Measurements from ENCODE around the gene PRRX1. TPM values are rescaled to one million over a fixed set of nuclear protein-coding genes. Genes with fewer than 3 reads are reported as not detected.

PRRX1 gene
- polyA plus RNA-seq, 3 donors: not detected

DNA sequence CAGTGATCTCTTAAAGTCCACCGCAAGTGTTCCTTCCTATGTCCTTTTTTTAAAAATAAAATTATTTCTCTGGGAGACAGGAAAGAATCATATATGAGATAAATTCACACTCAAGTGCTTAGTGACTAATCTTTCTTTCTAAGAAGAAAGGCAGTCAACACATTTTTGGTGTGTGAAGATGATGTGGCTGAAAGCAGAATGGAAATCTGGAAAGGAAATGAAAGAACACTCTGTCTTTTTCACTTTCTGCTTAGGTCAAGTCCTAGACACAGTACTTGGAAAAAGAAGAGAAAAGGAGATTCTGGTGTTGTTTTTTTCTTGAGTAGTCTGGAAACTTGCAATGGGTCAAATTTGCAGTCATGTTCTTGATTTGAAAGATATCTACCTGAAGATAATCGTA lies 45.5 kb upstream of the PRRX1 start:
- no peak overlapping the region for H3K4me3 ChIP-seq (replicated peaks in 1 of 3; ENCODE audit: low read depth in 2 of 3, low read length in 3 of 3)
- H3K9me3 Mint-ChIP-seq: peaks cover 0 to 13% (median 9%) of the 10 kb centered on the region in 7 donors
- peaks cover 6 to 10% of the 10 kb centered on the region in 2 donors for H3K9me3 ChIP-seq (replicated peaks in 1 of 2; ENCODE audit: control insufficient read depth in 1 of 2, insufficient read depth in 1 of 2, low read length in 2 of 2)
- H3K4me1 Mint-ChIP-seq: no peaks in the 10 kb centered on the region
- H3K27ac Mint-ChIP-seq: no peak overlapping the region
- TF ChIP-seq, protein P1, sequence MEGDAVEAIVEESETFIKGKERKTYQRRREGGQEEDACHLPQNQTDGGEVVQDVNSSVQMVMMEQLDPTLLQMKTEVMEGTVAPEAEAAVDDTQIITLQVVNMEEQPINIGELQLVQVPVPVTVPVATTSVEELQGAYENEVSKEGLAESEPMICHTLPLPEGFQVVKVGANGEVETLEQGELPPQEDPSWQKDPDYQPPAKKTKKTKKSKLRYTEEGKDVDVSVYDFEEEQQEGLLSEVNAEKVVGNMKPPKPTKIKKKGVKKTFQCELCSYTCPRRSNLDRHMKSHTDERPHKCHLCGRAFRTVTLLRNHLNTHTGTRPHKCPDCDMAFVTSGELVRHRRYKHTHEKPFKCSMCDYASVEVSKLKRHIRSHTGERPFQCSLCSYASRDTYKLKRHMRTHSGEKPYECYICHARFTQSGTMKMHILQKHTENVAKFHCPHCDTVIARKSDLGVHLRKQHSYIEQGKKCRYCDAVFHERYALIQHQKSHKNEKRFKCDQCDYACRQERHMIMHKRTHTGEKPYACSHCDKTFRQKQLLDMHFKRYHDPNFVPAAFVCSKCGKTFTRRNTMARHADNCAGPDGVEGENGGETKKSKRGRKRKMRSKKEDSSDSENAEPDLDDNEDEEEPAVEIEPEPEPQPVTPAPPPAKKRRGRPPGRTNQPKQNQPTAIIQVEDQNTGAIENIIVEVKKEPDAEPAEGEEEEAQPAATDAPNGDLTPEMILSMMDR (IDR thresholded peaks at IDR 0.05): no peak
- H3K27me3 Mint-ChIP-seq (ENCODE audit: low read depth in 3 of 3): peaks cover 0 to 4% (median 2%) of the 10 kb centered on the region in 3 donors
- H3K36me3 ChIP-seq (replicated peaks in 1 of 2; ENCODE audit: control insufficient read depth in 1 of 2, insufficient read depth in 2 of 2, low read length in 2 of 2): no peaks in the 10 kb centered on the region
- no CpG with 5 or more reads among the region's 2 CpGs for WGBS (ENCODE audit: insufficient coverage)
- H3K36me3 Mint-ChIP-seq: no peaks in the 10 kb centered on the region
- H3K79me2 ChIP-seq (ENCODE audit: insufficient read depth, low read length): no peaks in the 10 kb centered on the region
- no peak for DNase-seq
- no peaks in the 10 kb centered on the region for H3K4me1 ChIP-seq (ENCODE audit: control insufficient read depth in 1 of 2, insufficient read depth in 2 of 2, low read length in 2 of 2)
- H3K27me3 ChIP-seq (ENCODE audit: control insufficient read depth in 2 of 2, insufficient read depth in 2 of 2, low read length in 2 of 2): no peaks in the 10 kb centered on the region
- H3K4me2 ChIP-seq (replicated peaks; ENCODE audit: extremely low read depth, low read length, poor library complexity, severe bottlenecking): no peak overlapping the region
- no peak overlapping the region for H2AFZ ChIP-seq (ENCODE audit: insufficient read depth, low read depth, low read length, poor library complexity, severe bottlenecking)
- intact Hi-C loops (cut with micrococcal nuclease): no loop called here
- no peak overlapping the region for H3K9ac ChIP-seq (ENCODE audit: insufficient read depth, low read length, poor library complexity, severe bottlenecking)
- no peak overlapping the region for H3K27ac ChIP-seq (ENCODE audit: low read depth in 1 of 2, low read length in 2 of 2)
- no peak overlapping the region for H3K4me3 Mint-ChIP-seq
- H4K20me1 ChIP-seq (ENCODE audit: insufficient read depth, low read length): no peaks in the 10 kb centered on the region

DNA sequence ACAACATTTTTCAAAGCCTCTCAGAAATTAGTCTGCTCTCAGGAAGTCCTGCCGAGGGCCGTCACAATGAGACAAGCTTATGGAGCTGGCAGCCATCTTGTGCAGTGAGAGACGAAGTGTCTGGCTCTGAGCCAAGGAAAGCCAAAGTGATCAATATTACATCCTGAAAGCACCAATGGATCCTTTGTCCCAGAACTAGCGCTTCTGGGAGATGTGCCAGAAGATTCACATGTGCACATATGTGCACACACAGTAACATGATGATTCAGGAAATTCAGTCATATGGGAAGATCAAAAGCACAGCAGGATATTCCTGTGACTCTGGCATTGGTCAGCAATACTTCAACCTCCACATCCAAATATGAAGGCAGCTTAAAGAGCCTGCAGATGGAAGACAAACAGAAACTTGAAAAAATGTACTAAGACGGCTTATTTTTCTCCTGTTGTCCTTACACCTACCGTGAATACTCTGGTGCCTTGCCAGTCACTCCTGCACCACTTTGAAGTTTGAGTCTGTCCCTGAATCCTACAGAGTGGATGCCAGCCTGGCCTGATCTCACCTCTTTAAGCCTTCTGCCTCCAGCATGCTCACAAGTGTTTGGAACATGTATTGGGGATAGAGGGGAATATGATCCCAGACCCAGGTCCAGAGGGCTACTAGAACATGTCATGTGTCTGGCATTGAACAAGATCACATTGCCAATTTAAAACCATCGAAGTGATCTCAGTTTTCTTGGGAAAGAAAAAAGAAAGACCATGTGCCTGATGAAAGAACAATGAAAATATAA lies 44.5 kb upstream of the PRRX1 start:
- Histone ChIP-seq H3K36me3 (replicated peaks in 1 of 2; ENCODE audit: control insufficient read depth in 1 of 2, insufficient read depth in 2 of 2, low read length in 2 of 2) (no peaks in the 10 kb centered on the region), H3K9me3 (replicated peaks in 1 of 2; ENCODE audit: control insufficient read depth in 1 of 2, insufficient read depth in 1 of 2, low read length in 2 of 2) (peaks cover 2% of the 10 kb centered on the region in 2 donors), H2AFZ (ENCODE audit: insufficient read depth, low read depth, low read length, poor library complexity, severe bottlenecking) (no peak overlapping the region), H4K20me1 (ENCODE audit: insufficient read depth, low read length) (no peaks in the 10 kb centered on the region), H3K4me1 (ENCODE audit: control insufficient read depth in 1 of 2, insufficient read depth in 2 of 2, low read length in 2 of 2) (no peaks in the 10 kb centered on the region), H3K79me2 (ENCODE audit: insufficient read depth, low read length) (no peaks in the 10 kb centered on the region), H3K4me3 (replicated peaks in 1 of 3; ENCODE audit: low read depth in 2 of 3, low read length in 3 of 3) (no peak overlapping the region), H3K4me2 (replicated peaks; ENCODE audit: extremely low read depth, low read length, poor library complexity, severe bottlenecking) (no peak overlapping the region), H3K27ac (ENCODE audit: low read depth in 1 of 2, low read length in 2 of 2) (no peak overlapping the region), H3K9ac (ENCODE audit: insufficient read depth, low read length, poor library complexity, severe bottlenecking) (no peak overlapping the region), H3K27me3 (ENCODE audit: control insufficient read depth in 2 of 2, insufficient read depth in 2 of 2, low read length in 2 of 2) (no peaks in the 10 kb centered on the region)
- peaks cover 0 to 10% (median 3%) of the 10 kb centered on the region in 7 donors for H3K9me3 Mint-ChIP-seq
- TF ChIP-seq, protein P1 (IDR thresholded peaks at IDR 0.05): no peak
- intact Hi-C loops (cut with micrococcal nuclease): no loop called here
- H3K4me3 Mint-ChIP-seq: no peak overlapping the region
- DNase-seq: no peak
- no peaks in the 10 kb centered on the region for H3K36me3 Mint-ChIP-seq
- H3K27me3 Mint-ChIP-seq (ENCODE audit: low read depth in 3 of 3): peaks cover 0 to 4% (median 2%) of the 10 kb centered on the region in 3 donors
- no peaks in the 10 kb centered on the region for H3K4me1 Mint-ChIP-seq
- WGBS (ENCODE audit: insufficient coverage): 95% methylated on average over 6 of the region's 7 CpGs
- no peak overlapping the region for H3K27ac Mint-ChIP-seq
